GM18508 (cell line): ENCODE measurements around the gene PTX4.
"Not testable (repeated sequence)": the region's sequence is repeated elsewhere in the genome, so short reads cannot be mapped to it uniquely, and the experiment has no call there.

Experiments used
- ATAC-seq: cut with Tn5 transposase; IDR thresholded peaks from one replicate; pipeline ENCODE4 v1.9.1; 2021; ENCODE audit warnings: moderate number of reproducible peaks; ENCODE audit not compliant: insufficient read depth, unreplicated experiment

Gene PTX4

DNA sequence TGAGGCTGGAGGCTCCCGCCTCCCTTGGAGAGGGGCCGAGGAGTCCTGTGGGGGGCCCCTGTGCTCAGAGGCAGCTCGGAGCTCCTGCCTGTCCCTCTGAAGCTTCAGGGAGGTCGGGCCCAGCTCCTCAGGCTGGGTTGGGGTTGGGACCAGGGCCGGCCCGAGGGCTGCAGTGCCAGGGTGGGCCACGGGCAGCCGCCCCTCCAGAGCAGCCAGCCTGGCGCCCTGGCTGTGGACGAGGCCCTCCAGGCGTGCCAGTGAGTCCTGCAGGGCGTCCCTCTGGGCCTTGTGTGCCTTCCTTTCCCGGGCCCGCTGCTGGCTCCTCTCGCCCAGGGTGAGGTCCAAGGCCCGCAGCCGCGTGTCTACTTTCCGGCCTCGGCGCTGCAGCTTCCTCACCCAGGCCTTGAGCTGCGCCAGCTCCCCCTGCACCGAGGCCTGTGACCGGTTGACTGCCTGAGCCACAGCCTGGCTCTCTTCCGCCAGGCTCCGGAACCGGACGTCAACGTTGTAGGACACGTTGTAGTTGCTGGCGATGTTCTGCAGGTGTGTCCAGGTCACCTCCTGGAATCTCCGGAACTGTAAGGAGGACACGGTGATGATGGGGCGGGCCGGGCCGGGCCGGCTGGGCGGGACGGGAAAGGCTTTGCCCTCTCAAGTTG is 1.2 kb downstream of the PTX4 start:
- no peak for ATAC-seq

DNA sequence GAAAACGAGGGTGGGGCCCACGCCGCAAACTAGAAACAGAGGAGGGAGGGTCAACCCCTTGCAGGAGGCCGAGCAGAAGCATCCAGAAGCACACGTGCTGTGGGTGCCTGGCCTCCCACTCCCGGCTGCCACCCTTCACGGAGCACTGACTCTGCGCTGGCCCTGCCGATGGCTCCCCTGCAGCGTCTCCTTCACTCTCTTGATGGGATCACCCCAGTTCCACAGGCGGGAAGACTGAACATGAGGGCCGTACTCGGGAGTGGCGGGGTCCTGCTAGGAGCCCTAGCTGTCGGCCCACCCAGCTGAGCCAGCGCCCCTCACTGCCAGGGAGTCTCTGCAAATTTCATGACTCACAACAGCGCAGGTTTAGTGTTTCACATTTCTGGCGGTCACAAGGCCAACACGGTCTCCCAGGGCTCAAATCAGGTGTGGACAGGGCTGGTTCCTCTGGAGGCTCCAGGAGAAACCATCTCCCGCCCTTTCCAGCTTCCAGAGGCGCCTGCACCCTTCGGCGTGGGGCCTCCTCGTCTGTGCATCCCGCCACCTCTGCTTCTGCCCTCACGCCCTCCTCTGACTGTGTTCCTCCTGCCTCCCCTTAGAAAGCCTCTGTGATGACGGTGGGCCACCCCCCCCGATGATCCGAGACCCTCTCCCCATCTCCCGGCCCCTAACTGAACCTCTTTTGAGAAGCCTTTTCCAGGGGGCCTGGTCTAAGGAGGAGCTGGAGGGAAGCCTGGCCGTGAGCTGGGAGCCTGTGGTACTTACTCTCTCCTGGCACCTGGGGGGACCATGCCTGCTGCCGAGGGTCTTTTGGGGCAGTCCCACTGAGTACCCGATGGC is 2.0 kb downstream of the PTX4 start:
- no peak for ATAC-seq

DNA sequence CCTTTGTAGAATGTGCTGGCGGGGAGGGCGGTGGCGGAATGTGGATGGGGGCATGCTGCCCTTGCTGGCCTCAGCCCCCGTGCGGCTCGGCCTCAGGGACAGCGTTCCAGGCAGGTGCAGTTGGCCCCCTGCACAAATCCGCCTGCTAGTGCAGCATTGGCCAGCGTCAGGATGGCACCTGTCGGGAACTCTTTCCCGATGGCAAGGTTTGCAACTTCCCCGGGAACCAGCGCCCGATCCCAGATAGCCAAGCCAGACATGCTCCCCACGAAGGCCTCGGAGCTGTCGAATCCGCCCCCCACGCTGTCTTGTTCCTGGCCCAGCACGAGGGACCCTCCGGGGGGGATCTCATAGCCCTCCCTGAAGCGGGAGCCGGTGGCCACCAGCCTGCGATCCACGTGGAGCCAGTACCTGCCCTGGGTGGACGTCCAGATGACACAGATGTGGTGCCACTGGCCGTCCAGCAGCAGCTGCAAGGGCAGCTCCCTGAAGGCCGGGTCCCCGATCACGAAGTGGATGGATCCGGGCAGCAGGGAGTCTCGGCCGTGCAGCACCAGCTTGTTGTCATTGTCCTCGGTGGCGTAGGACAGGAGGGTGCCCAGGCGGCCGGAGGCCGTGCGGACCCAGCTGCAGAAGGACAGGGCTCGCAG is 2.8 kb downstream of the PTX4 start:
- ATAC-seq, result no peak

DNA sequence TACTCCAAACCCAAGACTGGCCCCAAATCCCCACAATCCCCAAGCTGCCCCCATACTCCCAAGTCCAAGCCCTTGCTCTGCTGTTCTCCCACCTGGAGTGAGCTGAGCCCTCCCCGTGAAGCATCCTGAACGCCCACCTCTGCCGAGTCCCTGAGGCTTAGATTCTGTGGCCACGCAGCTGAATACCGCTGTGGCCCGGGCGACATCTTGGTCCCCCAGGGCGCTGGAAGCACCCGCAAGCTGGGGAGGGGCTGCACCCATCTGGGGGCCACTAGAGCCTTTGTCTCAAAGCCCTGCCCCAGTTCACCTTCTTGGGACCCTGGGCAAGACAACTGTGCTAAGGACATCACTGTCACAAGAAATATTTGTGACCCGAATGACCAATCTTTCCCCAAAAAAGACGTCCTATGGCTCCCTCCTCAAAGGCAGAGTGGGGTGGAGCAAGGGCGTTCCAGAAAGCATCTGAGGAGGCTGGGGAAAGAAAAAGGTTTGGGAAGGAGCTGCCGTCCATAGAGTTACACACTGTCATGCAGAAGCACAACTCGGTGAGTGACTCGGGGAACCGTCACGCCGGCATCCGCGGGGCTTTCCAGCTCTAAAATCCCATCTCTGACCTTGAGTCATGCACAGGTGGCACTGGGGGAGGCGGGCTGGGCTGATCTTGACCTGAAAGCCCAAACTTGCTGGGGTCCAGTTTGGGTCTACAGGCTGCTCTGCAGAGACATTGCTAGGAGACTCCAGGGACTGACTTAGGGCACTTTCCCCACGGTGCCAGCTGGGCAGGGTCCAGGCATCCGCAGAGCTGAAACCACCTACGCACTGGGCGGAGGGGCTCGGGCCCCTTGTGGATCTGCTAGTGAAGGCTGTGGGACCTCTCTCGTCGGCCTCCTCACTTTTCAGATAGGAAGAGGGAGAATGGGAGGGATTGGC is 6.6 kb downstream of the PTX4 start:
- ATAC-seq, result no peak

DNA sequence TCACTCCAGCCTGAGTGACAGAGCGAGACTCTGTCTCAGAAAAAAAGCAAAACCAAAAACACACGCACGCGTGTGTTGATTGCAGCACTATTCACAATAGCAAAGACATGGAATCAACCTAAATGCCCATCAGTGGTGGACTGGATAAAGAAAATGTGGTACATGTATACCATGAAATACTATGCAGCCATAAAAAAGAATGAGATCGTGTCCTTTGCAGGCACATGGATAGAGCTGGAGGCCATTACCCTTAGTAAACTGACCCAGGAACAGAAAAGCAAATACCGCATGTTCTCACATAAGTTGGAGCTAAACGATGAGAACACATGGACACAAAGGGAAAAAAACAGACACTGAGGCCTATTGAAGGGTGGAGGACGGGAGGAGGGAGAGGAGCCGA is 9.8 kb downstream of the PTX4 start:
- not testable (repeated sequence) for ATAC-seq

DNA sequence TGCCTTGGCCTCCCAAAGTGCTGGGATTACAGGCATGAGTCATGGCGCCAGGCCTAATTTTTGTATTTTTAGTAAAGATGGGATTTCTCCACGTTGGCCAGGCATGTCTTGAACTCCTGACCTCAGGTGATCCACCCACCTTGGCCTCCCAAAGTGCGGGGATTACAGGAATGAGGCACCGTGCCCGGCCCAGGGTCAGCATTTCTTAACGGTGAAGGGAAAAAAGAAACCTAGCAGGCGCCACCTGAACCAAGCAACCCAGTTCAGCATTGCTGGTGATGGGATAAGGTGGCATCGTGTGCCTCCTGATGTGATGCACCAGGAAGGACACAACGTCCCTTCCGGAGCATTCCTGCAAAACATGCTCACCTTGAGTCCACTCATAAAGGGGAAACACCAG is 11.7 kb downstream of the PTX4 start:
- ATAC-seq, result no peak

DNA sequence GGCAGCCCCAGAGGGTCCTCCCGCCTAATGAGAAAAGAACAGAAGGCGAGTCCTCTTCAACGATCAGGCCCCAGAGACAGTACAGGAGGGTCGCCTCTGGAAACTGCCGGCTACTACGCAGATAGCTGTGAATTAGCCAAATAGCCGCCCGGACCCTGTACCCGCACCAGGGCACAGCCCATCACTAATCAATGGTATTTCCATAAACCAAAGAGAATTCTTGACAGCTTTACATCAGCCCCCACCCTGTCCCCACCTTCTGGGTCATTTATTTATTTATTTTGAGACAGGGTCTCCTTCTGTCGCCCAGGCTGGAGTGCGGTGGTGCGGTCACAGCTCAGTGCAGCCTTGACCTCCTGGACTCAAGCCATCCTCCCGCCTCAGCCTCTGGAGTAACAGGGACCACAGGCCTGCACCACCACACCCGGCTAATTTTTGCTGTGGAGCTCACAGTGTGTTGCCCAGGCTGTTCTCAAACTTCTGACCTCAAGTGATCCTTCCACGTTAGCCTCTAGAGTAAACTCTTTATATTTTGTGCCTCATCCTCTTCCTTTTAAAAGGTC is 13.1 kb downstream of the PTX4 start:
- ATAC-seq, result no peak

DNA sequence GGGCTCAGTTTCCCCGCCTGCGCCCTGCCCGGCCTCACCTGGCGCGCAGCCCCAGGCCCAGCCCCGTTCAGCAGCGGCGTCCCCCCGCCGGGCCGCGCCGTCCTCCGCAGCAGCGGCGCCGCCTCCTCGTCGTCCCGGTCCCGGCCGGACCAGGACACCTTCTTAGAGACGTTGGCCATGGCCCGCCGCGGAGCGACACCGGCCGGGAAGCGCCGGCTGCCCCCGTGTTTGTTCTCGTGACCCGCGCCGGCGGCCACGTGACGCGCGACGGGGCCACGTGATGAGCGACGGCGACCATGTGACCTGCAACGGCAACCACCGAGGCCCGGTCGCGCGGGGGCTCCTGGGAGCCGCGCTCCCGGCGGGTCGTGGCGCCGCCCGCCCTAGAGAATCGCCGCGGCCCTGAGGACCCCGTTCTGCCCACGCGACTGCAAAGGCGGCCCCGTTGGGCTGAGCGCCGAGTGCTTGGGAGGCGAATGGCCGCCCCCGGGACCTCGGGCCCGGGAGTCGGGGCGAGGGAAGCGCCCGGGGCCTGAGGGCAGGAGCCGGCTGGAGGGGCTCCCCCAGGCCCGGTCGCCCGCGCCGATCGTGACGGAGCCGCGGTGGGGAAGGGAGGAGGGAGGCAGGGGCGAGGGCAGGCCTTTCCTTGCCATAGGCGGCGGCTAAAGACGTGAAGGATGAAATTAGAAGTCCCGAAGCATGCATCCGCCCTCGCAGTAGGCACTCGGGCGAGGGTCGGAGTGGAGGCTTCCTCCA is 13.8 kb downstream of the PTX4 start, which contains the start of gene CLCN7:
Gene CLCN7, minus strand, starts transcription at position 233 of the 756 bp plus-strand sequence. Its CDS starts 54 bp downstream, at position 179.
- ATAC-seq, result no peak

DNA sequence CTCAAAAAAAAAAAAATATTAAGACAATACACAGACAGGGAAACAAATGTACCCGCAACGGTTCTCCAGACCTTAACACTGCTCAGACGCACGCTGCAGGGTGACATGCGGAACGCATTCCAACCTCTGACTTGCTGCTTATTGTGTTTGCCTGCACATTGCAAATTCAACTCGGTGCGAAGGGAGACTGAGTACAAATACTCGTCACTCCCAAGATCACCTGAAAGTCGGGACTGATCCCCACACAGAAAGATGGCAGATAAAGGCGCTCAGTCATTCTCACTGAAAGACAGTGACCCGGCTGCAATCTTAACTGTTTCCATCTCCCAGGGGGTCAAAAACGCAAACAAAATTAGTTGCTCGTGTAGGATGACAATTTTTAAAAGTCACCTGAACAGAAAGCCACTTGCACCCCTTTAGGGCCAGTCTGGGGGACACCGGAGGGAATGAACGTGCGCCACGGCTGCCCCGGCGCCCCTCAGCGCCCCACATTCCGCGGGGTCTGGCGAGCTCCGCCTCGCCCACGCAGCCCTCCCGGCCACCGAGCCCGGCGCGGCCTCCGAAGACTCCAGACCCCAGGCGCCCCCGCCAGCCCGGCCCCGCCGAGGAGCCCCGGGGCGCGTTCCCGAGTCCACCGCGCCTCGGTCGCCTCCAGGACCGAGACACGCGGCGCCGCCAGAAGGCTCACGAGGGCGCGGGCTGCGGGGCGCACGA is 14.5 kb downstream of the PTX4 start:
- no peak for ATAC-seq

DNA sequence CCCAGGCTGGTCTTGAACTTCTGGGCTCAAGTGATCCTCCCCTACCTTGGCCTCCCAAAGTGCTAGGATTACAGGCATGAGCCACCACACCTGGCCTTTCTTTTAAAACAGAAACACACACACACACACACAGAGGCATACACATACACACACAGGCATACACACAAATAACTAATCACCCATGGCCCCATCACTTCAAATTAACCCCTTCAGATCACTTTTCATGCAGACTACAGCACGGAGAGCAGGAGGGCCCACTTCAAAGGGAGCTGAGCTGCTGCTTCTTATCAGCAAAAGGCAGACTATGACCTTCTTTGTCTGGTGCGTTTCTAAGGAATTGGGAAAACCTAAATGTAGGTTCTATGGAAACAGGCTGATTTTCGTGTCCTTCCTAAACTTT is 15.8 kb downstream of the PTX4 start:
- no peak for ATAC-seq

DNA sequence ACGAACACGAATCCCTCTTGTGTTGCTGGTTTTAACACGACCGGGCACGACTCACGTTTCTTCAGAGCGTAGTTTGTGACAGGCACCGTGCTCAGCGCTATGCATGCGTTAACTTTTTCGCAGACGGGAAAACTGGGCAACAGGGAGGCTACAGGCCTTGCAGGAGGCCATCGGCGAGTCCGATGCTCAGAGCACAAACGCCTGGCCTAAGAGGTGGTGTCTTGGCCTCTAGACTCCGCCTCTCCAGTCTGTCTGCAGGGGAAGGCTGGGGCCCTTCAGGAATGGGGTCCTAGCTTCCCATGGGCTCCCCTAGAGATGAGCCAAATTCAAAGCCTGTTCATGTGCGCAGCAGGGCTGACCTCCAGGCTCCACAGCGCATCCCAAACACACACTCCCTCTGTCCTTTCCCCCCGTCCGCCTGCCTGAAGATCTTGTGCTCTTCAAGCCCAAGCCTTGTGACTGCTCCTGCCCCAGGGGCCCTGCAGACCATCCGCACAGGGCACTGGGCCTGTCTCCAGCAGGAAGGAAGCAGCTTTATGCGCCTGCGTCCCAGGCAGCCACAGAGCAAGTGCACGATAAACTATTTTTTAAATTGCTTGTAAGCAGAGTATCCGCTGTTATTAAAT is 17.1 kb downstream of the PTX4 start:
- ATAC-seq, result no peak

DNA sequence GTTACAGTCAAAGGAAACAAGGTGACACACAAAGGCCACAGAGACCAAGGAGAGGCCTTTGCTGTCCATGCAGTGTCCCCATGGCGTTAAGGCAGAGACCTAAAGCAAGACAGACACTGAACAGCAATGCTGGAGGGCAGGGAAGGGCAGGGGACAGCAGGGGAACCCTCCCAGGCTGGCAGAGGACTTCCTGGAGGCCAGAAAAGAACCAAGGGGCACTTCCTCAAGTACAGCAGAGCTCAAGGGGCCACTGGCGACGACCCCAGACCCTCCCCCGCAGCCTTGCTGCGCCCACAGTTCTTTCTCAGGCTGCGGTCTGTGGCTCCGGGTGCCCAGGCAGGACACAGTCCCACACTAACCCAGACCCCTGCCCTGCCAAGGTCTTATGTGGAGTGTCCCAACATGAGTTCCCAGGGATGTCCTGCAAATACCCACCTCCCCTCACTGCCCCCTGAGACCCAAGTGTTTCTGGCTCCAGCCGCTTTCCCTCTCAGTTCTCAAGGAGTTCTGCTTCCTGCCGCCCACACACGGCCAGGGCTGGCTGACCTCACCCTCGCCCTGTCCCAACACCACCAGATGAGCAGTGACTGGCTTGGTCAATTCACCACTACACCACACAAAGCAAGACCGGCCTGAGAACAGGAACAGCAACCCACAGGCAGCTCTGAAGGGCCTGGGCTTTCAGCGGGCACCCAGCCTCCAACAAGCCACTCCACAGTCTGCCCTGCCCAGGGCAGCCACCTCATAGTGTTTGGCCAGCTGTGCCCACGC is 18.1 kb downstream of the PTX4 start:
- no peak for ATAC-seq

DNA sequence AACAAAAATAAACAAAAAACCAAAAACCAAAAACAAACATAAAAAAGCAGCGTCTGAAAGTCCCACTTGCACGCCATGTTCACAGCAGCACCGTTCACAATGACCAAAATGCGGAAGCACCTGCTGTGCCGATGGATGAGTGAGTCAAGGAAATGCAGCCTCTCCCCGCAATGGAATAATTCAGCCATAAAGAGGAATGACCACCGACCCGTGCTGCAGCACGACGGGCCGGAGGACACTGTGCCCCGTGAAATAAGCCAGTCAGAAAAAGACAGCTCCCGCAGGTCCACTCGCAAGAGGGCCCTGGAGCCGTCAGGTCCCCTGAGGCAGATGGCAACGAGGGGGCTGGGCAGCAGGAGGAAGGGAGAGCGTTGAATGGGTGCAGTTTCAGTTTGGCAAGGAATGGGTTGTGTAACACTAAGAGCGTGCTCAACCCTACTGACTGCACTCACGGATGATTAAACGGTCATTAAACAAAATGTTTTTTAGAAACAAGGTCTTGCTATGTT is 19.0 kb downstream of the PTX4 start:
- no peak for ATAC-seq

DNA sequence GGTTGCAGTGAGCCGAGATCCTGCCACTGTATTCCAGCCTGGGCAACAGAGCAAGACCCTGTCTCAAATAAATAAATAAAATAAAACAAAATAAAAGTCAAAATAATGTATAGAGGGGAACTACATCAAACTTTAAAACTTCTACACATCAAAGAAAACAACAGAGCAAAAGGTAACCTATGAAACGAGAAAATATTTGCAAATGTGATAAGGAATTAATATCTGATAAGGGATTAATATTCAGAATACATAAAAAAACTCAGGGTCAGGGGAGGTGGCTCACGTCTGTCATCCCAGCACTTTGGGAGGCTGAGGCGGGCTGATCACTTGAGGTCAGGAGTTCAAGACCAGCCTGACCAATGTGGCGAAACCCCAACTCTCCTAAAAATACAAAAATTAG is 19.6 kb downstream of the PTX4 start:
- ATAC-seq, result not testable (repeated sequence)

DNA sequence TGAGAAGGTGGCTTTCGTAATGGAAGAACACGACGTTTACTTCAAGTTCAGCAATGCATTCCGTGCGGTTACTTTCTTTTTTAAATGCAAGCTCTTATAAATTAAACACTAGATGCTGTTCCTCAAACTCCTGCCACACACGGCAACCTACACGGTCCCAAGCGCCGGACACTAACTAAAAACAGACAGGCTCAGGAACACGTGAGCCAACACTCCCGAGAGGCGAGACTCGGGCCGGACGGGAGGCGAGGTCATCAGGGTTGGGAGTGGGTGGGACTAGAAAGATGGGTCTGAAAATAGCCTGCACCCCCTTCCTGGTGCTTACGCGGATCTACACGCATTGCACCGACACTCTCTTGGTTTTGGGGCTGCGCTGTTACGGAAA is 20.3 kb downstream of the PTX4 start:
- ATAC-seq, result no peak

DNA sequence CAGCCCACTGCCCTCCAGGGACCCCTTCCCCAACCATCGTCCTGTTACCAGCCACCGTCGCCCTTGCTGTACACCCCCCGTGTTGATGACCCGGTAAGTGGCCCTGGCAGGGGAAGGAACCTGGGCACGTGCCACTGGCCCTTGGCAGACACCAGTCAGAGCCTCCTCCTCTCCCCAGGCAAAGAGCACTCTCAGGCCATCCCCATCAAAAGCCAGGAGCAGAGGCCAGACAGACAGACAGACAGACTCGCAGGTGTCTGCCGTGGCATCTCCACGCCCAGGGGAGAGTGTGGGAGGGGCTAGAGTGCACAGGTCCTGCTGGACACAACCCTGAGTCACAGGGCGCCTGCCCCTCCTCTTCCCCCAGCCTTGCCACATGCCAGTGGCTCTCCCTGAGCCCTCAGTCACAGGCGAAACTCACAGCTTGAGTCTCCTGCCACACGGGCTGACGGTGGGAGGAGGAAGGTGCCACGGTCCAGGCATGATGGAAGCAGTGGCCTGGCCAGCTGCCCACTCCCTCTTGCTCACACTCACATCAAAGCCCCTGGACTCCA is 21.7 kb downstream of the PTX4 start:
- no peak for ATAC-seq

DNA sequence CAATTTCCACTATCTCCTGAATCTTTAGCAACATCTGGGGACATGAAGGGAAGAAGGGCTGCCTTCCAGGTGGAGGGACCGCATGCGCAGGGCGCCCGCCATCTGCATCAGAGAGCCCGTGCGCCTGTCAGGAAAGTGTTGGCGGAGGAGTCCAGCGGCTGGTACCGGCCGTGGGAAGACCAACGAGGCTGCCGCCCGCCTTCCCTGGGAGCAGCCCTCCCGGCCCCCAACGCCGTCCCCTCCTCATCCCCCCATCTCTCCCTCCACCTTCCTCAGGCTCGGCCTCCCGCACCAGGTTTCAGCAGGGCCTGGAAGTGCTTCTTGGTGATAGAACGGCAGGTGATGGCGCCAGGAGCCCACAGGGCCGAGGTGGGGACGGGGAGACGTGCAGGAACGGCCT is 22.7 kb downstream of the PTX4 start:
- ATAC-seq, result no peak
